ENCODE measurements around the gene SLC12A4.
"Not testable (repeated sequence)": the region's sequence is repeated elsewhere in the genome, so short reads cannot be mapped to it uniquely, and the experiment has no call there.

SLC12A4 gene

DNA sequence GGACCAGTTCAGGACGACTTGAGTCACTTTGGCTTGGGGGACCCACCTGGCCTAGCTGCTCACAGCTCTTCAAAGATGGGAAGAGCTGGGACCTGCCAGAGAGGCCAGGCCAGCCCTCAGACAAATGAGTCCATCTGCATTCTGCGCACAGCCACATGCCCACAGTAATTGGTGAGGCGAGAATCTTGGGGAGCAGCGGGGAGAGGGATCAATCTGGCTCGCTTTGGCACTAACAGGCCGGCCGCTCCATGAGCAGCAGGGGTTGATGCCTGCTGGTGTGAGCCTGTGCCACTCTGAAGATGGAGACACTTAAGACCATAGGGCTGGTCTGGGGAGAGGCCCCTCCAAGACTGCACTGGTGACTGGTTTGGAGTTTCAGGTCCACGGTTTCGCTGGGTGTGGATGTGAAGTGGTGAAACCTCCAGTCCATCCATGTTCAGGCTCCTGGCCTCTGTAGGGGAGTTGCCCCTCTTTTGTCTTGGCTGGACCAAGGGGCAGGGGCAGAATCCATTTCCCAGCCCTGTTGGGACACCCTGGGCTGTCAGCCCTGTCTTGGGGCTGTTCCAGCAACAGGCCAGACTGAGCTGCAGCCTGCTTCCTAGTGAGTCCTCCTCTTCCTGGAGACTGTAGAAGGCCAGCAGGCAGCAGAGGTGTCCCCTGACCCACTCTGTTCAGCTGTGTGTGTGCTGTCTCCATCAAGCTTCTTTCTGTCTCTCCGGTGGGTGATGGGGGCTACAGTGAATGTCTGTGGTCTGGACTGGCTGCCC, 44.1 kb downstream of the SLC12A4 start:
- DNase-seq, result no peak

DNA sequence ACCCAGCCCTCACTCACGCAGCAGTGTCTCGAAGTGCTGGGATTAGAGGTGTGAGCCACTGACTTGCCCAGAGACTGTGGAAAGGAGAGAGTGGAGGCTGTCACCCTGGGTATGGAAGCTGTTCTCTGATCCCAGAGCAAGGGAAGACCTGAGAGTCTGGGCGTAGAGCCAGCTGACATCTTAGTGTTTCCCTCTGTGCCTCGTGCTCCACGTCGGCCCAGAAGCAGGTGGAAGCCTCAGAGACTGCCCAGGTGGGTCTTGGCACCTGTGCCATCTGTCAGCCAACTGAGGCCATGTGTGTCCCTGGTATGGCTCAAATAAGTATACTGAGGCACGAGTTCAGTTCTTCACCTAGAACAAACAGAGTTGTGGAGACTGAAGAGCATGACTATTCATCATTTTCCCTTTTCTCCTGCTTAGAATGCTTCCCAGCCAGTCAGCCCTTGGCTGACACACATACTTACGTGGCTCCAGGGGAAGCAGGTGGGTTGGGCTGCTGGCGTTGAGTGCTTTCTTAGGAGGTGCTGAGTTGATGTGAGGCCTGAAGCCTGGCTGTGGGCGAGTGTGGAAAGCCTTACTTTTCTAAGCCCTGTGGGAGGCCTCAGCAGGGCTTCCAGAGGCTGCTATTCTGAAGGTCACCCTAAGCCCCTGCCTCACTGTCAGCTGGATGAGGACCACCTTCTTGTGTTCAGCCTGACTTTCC, 44.9 kb downstream of the SLC12A4 start:
- no peak for DNase-seq

DNA sequence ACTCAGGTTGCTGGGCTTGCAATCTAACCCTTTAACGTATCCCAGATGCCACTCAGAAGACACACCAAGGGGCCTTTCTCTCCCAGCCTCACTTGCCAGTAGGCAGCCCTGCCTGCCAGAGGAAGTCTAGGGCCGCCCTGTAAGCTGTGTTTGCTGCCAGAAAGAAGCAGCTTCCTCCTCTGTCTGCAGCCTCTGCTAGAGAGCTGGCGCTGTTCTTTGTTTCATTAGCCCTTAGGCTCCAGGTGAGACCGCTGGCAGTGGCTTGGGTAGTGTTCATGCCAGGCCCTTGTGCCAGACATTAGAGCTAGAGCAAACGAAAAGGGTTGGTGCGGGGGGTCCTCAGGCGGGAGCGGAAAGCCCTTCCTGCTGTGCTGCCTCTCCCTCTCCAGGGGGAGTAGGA, 45.7 kb downstream of the SLC12A4 start:
- no peak for DNase-seq

DNA sequence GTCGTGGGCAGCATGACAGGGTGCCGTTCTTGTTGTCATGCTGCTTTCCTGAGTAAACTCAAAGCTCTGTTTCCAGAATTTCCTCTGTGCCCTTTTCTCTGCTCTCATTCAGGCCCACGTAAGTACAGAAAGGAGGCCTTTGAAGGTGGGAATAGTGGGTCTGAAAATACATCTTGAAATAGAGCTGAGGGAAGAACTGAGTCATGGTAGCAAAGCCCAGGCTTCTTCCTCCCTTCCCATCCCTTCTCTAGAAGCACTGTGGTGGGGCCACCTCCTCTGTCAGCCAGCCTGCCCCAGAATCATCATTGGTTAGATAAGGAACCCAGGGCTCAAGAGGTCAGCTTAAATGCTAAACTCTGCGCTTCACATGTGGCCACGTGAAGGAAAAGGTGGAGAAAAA, 46.2 kb downstream of the SLC12A4 start:
- DNase-seq, result no peak

DNA sequence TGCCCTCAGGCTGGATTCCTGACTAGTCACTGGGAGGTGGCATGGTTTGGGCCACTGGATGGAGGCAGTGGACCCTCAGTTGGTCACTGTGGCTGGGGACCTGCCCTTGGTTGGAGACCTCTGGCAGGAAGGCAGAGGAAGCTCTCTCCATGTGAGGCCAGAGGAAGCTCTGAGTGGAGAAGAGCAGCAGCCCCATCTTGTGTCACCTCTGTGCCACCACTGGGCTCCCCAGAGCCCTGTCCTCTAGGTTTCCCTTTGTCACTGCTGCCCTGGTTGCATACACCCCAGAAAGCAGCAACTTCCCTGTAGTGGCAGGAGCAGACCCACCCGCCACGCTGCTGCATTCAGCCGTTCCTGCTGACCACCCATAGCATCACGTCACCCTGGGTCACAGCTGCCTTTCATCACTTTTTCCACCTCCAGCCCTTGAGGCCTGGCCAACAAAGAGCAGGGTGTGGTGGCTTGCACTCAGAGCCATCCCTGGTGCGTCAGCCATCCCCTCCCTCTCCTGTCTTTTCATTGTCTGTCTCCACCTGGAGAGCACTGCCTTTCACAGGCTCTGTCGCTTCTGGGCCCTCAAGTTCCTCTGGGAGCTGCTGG, 48.7 kb downstream of the SLC12A4 start:
- DNase-seq, result no peak

DNA sequence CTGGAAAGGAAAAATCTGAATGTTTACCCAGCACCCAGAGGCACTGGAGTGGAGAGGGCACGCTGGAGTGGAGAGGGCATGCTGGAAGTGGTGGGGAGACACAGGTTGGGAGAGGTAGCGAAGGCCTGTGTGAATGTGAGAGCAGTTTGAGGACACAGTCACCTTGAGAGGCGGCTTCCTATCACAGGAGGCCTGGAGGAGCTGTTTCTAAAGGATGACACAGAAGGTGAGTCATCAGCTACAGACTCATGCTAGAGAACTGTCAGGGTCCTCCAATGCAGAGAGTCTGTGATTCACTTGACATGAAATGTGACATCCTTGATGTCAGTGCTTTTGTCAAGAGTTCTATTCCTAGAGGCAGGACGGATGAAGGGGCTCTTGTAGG, 50.6 kb downstream of the SLC12A4 start:
- DNase-seq, result no peak

DNA sequence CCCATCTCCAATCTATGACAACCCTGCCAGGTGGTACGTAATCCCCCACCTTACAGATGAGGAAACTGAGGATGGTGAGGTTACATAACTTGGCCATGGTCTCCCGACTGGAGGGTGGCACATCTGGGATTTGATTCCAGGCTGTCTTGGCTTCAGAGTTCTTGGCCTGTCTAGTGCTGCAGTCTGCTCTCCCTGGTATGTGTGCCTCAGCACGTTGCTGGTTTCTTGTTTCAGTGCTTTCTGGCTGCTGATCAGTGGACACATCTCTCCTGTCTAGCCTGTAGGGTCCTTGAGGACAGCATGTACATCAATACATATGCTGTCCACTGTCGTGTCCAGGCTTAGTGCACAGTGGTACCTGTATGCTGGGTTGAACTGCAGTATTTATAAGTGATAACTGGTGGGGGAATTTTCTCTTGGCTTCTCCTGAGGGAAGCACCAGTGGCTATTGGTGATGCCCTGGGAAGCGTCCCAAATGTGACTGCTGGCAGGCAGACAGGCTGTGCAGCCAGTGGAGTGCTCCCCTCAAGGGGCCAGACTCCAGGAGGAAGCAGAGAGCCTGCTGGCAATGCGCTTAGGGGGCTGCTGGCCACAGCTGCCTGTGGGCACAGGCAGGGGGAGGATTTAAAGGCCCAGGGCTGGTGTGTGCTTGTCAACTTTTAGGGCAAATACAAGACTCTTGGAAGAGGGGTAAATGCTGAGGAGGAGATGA, 51.1 kb downstream of the SLC12A4 start:
- no peak for DNase-seq

DNA sequence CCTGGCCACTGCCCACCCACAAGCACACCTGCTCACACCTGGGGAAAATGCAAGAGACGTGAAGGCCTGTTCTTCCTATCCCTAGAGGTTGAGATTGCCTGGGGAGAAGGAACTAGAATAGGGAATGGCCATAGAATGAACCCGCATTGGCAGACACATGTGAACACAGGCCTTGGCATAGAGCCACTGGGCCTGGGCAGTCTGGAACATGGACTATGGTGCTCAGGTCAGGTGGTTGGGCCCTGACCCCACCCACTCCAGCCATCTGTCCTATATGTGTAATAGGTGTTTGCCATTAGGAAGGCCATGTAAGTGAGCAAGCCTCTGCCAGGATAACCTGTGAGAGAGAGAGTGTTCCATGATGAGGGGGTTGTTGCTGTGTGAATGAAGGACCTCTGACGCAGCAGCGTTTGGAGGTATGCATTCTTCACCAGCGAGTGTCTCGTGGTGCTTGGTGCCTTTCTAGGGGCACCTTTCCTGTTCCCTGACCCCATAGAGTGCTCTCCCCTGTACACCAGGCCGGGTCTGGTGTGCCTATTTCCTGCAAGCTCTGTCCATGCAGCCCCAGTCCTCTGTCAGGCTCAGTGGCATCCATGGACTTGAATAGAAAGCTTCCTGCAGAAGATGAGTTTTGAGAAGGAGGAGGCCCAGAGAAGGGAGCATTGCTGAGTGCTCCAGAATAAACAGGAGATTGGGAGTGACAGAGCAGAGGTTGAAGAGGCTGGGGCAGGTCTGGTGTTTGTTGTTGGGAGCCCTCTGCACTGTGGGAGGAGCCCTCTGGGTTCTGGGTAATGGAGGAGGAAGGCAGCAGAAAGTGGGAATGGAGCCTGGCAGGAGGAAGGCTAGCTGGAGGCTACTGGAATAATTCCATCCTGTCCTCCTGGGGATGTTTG, 52.4 kb downstream of the SLC12A4 start:
- DNase-seq, result no peak

DNA sequence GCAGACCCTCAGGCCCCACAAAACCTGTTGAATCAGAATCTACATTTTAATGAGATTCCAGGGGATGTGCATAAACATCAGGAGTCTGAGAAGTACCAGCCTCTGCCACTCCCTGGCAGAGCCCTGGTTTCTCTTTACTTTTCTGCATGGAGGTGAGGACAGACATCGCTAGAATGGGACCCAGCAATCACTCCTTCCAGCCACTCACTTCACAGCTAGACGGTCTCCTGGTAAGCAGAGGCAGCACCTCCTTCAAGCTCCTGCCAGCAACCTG, 53.0 kb downstream of the SLC12A4 start:
- not testable (repeated sequence) for DNase-seq

DNA sequence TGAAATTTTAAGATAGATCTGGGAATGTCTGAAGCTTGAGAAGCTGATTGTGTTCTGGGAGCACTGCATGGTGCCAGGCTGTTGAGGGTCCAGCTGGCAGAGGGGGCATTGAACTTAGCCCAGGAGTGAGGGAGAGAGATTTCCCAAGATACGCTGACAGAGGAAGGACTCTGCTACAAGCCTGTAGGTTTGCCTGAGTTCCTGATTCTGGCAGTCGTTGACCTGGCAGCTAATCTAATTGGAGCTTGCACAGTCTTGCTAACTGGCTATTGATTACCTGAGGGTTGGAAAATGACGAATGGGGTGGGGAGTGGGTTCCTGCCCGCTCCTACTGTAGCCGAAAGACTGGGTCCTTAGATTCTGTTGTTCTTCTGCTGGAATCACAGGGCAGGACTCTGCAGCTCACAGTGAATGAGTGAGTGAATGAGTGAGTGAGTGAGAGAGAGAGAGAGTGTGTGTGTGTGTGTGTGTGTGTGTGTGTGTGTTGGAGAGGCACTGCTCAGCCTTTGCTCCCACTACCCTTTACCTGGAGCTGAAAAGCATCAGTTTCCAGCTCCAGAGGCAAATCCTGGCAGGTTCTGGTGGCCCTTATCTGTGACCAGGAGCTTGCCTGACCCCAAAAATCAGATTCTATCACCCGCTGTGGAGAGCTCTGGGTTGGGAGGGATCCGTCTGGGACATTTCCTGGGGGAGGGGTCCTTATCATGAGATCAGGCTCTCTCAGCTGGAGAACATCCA, 53.5 kb downstream of the SLC12A4 start:
- DNase-seq, result no peak

DNA sequence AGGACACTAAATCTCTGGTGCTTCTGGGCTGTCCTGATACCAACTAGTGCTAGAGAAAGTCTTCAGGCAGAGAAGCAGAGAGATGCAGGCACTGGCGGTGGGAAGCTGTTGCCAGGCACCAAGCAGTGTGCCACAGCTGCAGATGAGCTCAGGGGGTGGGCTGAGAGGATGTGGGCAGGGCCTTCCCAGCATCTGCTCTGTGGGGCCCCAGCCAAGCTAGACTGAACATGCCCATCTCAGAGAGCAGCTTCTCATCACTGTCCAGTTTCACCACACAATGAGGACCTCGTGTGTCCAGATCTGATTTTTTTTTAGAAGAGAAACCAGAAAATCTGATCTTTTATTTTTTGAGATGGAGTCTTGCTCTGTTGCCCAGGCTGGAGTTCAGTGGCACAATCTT, 58.3 kb downstream of the SLC12A4 start:
- DNase-seq, result no peak

DNA sequence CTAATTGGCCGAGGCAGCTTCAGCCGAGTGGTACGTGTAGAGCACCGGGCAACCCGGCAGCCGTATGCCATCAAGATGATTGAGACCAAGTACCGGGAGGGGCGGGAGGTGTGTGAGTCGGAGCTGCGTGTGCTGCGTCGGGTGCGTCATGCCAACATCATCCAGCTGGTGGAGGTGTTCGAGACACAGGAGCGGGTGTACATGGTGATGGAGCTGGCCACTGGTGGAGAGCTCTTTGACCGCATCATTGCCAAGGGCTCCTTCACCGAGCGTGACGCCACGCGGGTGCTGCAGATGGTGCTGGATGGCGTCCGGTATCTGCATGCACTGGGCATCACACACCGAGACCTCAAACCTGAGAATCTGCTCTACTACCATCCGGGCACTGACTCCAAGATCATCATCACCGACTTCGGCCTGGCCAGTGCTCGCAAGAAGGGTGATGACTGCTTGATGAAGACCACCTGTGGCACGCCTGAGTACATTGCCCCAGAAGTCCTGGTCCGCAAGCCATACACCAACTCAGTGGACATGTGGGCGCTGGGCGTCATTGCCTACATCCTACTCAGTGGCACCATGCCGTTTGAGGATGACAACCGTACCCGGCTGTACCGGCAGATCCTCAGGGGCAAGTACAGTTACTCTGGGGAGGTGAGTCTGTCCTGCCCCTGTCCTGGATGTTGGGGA, 59.2 kb downstream of the SLC12A4 start:
- DNase-seq, result no peak

DNA sequence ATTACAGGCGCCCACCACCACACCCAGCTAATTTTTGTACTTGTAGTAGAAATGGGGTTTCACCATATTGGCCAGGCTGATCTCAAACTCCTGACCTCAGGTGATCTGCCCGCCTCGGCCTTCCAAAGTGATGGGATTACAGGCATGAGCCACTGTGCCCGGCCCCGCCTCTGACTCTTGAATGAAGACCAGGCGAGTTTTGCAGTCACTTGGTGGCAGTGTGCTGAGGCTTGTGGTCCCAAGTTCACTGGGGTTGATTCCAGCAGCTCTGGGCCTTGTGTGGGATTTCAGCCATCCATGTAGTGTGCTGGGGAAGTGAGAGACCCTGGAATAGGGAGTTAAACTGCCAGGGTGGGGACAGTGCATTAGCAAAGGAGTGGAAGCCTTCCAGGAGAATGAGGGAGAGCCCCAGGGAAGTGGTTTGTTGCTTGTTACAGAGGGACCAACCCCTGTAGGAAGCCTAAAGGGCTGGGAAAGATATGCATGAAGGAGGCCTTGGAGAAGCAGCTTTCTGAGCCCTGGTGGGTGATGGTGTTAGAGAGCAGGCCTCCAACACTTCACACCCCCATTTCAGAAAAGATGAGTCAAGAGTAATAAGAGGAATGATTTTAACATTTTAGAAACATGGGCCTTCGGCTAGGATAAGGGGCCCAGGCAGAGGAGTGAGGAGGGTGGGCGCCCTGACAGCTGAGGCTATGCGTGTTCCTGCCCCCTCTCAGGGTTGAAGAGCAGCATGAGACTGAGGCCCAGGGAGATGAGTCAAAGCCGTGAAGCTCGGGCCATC, 60.8 kb downstream of the SLC12A4 start:
- no peak for DNase-seq

DNA sequence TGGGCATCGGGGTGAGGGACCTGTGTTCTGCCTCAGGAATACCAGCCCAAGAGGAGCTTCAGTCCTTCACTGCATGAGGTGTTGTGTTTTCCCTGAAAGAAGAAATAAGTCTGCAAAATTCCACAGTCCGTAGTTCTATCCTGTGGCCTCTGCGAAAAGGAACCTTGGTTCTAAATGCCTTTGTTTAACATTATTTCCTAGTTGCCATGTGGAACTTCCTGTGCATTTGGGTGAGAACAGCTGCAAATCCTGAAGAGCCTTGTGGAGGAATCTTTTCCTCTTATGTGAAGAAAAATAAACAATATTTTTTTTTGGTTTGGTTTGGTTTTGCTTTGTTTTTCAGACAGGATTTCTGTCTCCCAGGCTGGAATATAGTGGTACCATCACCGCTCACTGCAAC, 65.6 kb downstream of the SLC12A4 start:
- no peak for DNase-seq

DNA sequence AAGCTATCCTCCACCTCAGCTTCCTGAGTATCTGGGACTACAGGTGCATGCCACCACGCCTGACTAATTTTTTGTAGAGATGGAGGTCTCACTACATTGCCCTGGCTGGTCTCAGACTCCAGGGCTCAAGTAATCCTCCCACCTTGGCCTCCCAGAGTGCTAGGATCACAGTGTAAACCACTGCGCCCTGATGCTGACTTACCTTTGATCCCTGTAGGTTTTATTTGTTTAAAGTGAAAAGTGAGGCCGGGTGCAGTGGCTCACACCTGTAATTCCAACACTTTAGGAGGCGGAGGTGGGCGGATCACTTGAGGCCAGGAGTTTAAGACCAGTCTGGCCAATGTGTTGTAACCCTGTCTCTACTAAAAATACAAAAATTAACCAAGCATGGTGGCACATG, 66.7 kb downstream of the SLC12A4 start:
- DNase-seq, result no peak

DNA sequence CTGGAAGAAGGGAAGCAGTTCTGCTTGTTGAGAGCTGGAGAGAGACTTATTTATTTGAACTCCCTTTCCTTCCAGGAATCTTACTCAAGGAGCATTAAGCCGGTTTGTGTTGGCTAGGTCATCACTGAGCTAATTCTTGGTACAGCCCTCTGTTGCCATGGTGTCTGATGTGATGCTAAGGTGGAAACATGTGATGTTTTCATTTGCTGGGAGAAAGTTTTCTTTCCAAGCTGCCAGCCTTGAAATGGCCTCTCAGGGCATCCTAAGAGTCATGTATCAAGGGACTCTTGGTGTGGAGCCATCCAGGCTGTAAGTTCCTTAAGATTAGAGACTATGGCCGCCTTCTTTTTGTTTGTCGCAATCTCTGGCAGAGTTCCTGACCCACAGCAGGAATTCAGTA, 71.2 kb downstream of the SLC12A4 start:
- DNase-seq, result no peak

DNA sequence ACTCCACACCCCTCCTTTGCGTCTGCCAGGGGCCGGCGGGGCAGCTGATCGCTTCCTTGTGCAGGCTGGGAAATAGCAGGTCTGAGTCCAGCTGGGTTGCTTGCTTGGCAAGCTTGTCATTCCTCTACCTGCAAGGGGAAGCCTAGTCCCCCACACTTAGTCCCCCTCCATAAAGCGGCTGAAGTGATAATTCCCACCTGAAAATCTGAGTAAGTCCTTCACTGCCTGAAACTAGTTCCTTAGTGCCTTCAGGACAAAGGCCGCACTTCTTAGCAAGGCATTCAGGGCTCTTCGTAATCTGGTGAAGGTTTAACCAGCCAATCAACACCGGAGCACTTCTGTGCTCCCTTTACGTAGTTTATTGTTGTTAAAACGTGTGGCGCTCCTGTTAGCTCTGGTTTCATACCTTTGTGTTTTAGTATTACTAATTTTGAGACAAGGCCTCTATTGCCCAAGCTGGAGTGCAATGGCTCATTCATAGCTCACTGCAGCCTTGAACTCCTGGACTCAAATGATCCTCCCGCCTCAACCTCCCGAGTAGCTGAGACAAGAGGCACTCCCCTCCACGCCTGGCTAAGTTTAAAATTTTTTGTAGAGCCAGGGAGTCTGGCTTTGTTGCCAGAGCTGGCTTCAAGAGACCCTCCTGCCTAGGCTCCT, 74.6 kb downstream of the SLC12A4 start:
- no peak for DNase-seq
